HepG2 (cell line): Measurements from ENCODE around the gene ARF5. TPM values are rescaled to one million over a fixed set of nuclear protein-coding genes. Genes with fewer than 3 reads are reported as not detected.

Experiments used
- HOXA9 ChIP-seq: sonication (generic); formaldehyde crosslinking; IDR thresholded peaks from 2 replicates; pipeline ENCODE4 v1.8.1; 2022; ENCODE audit warnings: missing genetic modification reagents, mild to moderate bottlenecking, moderate library complexity, borderline replicate concordance
- MAFK ChIP-seq, 2 experiments: IDR thresholded peaks in 1 of 2; conservative IDR thresholded peaks in 1 of 2; 2 replicates each; pipeline ENCODE4 v1.6.1; 2011; ENCODE audit warnings: improper control_type of control experiment in 2 of 2, low read length in 2 of 2
- PHB2 ChIP-seq: fragments of 450-650 bp; IDR thresholded peaks from 2 replicates; pipeline ENCODE4 v1.6.1; 2018; ENCODE audit not compliant: partially characterized antibody
- SMAD3 ChIP-seq: sonication (generic); formaldehyde crosslinking; IDR thresholded peaks from 2 replicates; pipeline ENCODE4 v1.4.0; 2020; ENCODE audit warnings: missing genetic modification reagents
- ZNF232 ChIP-seq: sonication (generic); formaldehyde crosslinking; IDR thresholded peaks from 2 replicates; pipeline ENCODE4 v1.4.0; 2020; ENCODE audit warnings: missing genetic modification reagents, borderline replicate concordance
- ZNF253 ChIP-seq: sonication (generic); formaldehyde crosslinking; IDR thresholded peaks from 2 replicates; pipeline ENCODE4 v1.8.0; 2022; ENCODE audit warnings: mild to moderate bottlenecking, missing genetic modification reagents, borderline replicate concordance
- ZNF256 ChIP-seq: sonication (generic); formaldehyde crosslinking; conservative IDR thresholded peaks from 2 replicates; pipeline ENCODE4 v1.4.0; 2020; ENCODE audit warnings: missing genetic modification reagents
- ZNF331 ChIP-seq: sonication (generic); formaldehyde crosslinking; IDR thresholded peaks from 2 replicates; pipeline ENCODE4 v1.4.0; 2020; ENCODE audit warnings: missing genetic modification reagents
- ZNF484 ChIP-seq: sonication (generic); formaldehyde crosslinking; IDR thresholded peaks from 2 replicates; pipeline ENCODE4 v1.5.1; 2020; ENCODE audit warnings: mild to moderate bottlenecking, low read depth, missing genetic modification reagents, borderline replicate concordance
- polyA plus RNA-seq, 8 experiments: library from polyadenylated mRNA; depleted of rRNA in 3 of 8; stranded (reverse) in 7 of 8; unstranded in 1 of 8; fragments of >200 nt; fragmentation: Illumina TruSeq in 4 of 8; extraction: Trizol in 4 of 8; gene quantifications; 2 replicates each; pipeline versions ENCODE4 v1.2.1 to v1.2.3, GENCODE V29; 2011 to 2016; ENCODE audit warnings: low read depth in 4 of 8, missing spikeins in 1 of 8, mixed read lengths in 1 of 8; ENCODE audit not compliant: insufficient read depth in 1 of 8
- total RNA-seq, 5 experiments: library from RNA; depleted of rRNA; stranded (reverse); fragments of >200 nt; fragmentation: Illumina TruSeq; extraction: Trizol; gene quantifications; 2 replicates each; pipeline ENCODE4 v1.2.3, GENCODE V29; 2016; ENCODE audit warnings: low read depth in 1 of 5
- TF ChIP-seq, protein P1 (sequence below): sonication (generic); formaldehyde crosslinking; IDR thresholded peaks from 2 replicates; pipeline ENCODE4 v1.4.0; 2020; ENCODE audit warnings: missing genetic modification reagents, mild to moderate bottlenecking, borderline replicate concordance
- TF ChIP-seq, protein P2 (sequence below): sonication (generic); formaldehyde crosslinking; IDR thresholded peaks from 2 replicates; pipeline ENCODE4 v1.9.0; 2022; ENCODE audit warnings: low read depth, missing genetic modification reagents
- TF ChIP-seq, protein P3 (sequence below): sonication (generic); formaldehyde crosslinking; IDR thresholded peaks from 2 replicates; pipeline ENCODE4 v1.4.0; 2020; ENCODE audit warnings: mild to moderate bottlenecking, missing genetic modification reagents
- TF ChIP-seq, protein P4 (sequence below): sonication (generic); formaldehyde crosslinking; IDR thresholded peaks from 2 replicates; pipeline ENCODE4 v1.8.0; 2022; ENCODE audit warnings: missing genetic modification reagents, mild to moderate bottlenecking, inconsistent platforms, borderline replicate concordance

The ARF5 gene
- total and polyA plus RNA-seq, 2 of the 13 experiments (the other 11 are each of a cell fraction or from before 2014, with no cell fraction given), result 109 to 135 TPM

DNA sequence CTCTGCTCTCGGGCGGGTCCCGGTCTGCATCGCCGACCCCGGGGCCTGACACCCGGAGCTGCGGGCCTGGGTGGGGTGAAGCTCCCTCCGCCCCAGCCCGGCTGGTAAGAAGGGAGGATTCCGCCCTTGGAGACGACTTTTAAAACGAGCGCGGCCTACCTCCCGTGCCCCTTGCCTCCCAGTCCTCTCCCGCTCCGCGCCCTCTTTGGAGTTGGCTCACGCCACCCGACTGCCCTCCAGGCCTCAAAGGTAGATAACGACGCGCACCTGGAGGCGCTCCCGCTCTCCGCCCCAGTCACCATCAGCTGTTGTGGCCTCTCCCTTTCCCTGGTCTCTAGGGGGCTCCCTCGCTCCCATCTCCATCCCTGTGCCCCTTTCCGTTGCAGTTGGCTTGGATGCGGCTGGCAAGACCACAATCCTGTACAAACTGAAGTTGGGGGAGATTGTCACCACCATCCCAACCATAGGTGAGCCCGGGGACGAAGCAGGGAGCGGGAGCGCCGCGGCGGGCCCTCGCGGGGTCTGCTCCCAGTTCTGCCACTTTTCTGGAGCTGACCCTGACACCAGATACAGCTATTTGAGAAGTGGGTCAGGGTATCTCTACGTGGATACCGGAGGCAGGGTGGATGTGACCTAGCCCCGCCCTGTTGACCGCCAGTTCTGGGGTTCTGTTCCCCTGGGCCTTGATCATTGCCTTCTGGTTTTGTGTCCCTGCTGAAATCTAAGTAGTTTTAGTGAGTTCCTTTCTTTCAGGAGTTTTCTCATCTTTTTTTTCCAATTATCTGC lies 679 bp downstream of the ARF5 start (continued):
- TF ChIP-seq, protein P1, sequence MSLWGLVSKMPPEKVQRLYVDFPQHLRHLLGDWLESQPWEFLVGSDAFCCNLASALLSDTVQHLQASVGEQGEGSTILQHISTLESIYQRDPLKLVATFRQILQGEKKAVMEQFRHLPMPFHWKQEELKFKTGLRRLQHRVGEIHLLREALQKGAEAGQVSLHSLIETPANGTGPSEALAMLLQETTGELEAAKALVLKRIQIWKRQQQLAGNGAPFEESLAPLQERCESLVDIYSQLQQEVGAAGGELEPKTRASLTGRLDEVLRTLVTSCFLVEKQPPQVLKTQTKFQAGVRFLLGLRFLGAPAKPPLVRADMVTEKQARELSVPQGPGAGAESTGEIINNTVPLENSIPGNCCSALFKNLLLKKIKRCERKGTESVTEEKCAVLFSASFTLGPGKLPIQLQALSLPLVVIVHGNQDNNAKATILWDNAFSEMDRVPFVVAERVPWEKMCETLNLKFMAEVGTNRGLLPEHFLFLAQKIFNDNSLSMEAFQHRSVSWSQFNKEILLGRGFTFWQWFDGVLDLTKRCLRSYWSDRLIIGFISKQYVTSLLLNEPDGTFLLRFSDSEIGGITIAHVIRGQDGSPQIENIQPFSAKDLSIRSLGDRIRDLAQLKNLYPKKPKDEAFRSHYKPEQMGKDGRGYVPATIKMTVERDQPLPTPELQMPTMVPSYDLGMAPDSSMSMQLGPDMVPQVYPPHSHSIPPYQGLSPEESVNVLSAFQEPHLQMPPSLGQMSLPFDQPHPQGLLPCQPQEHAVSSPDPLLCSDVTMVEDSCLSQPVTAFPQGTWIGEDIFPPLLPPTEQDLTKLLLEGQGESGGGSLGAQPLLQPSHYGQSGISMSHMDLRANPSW (CRISPR knock-in tag), result no peak
- TF ChIP-seq HOXA9 (CRISPR knock-in tag) (no peak; the same call in 1 of the 2 replicates), ZNF232 (no peak), ZNF256 (CRISPR knock-in tag) (no peak), ZNF484 (CRISPR knock-in tag) (no peak), ZNF331 (CRISPR knock-in tag) (peak; percentile 53; the same call in 1 of the 2 replicates), MAFK (conservative IDR thresholded peaks at IDR 0.05 in 1 of 2, IDR thresholded peaks at IDR 0.05 in 1 of 2; ENCODE audit: low read length in 2 of 2) (no peak), PHB2 (no peak), ZNF253 (CRISPR knock-in tag) (no peak), SMAD3 (no peak)
- TF ChIP-seq, protein P2, sequence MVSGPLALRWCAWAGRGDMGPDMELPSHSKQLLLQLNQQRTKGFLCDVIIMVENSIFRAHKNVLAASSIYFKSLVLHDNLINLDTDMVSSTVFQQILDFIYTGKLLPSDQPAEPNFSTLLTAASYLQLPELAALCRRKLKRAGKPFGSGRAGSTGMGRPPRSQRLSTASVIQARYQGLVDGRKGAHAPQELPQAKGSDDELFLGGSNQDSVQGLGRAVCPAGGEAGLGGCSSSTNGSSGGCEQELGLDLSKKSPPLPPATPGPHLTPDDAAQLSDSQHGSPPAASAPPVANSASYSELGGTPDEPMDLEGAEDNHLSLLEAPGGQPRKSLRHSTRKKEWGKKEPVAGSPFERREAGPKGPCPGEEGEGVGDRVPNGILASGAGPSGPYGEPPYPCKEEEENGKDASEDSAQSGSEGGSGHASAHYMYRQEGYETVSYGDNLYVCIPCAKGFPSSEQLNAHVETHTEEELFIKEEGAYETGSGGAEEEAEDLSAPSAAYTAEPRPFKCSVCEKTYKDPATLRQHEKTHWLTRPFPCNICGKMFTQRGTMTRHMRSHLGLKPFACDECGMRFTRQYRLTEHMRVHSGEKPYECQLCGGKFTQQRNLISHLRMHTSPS, result no peak
- TF ChIP-seq, protein P3, sequence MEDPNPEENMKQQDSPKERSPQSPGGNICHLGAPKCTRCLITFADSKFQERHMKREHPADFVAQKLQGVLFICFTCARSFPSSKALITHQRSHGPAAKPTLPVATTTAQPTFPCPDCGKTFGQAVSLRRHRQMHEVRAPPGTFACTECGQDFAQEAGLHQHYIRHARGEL (CRISPR knock-in tag), result no peak
- TF ChIP-seq, protein P4, sequence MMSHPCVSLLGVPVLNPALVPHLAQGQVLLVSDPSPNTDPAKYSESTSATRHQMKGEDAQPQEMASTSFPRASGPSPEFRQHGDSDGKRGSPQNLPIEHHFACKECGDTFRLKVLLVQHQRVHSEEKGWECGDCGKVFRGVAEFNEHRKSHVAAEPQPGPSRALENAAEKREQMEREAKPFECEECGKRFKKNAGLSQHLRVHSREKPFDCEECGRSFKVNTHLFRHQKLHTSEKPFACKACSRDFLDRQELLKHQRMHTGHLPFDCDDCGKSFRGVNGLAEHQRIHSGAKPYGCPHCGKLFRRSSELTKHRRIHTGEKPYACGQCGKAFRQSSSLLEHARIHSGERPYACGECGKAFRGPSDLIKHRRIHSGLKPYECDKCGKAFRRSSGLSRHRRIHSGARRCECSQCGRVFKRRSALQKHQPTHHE, result no peak
